Astrocyte (in vitro differentiated cells and primary cell): ENCODE results near the gene SHOC2. TPM values are rescaled to one million over a fixed set of nuclear protein-coding genes. Genes with fewer than 3 reads are reported as not detected.
A peak's percentile ranks its signal among the peaks of the same experiment; 100 is the strongest.

Experiments used
- DNase-seq: peaks from one replicate; pipeline ENCODE4 v3.0.0-alpha.2; 2010; ENCODE audit warnings: low read depth
- FAIRE-seq: peaks from 2 replicates; lab custom pipeline; 2011; peaks lifted over from hg19 to GRCh38; lab: Jason Lieb, UNC
- H2AFZ ChIP-seq: 2 replicates; pipeline ENCODE4 v1.6.0; 2012; ENCODE audit warnings: low read depth, low read length, inconsistent platforms
- H3K27ac ChIP-seq: 2 replicates; pipeline ENCODE4 v1.5.1; 2011; ENCODE audit warnings: low read depth, low read length, inconsistent platforms
- H3K27me3 ChIP-seq: 2 replicates; pipeline ENCODE4 v1.6.0; 2011; ENCODE audit warnings: low read length, inconsistent platforms; ENCODE audit not compliant: insufficient read depth
- H3K36me3 ChIP-seq: 2 replicates; pipeline ENCODE4 v1.5.1; 2011; ENCODE audit warnings: low read length, inconsistent platforms; ENCODE audit not compliant: insufficient read depth
- H3K4me1 ChIP-seq: 2 replicates; pipeline ENCODE4 v1.5.1; 2011; ENCODE audit warnings: low read length, inconsistent platforms; ENCODE audit not compliant: insufficient read depth
- H3K4me2 ChIP-seq: 2 replicates; pipeline ENCODE4 v1.6.0; 2012; ENCODE audit warnings: low read length, inconsistent platforms
- H3K4me3 ChIP-seq: 2 replicates; pipeline ENCODE4 v1.5.1; 2011; ENCODE audit warnings: low read depth, mild to moderate bottlenecking, low read length, inconsistent platforms; ENCODE audit not compliant: insufficient read depth
- H3K79me2 ChIP-seq: 2 replicates; pipeline ENCODE4 v1.6.0; 2012; ENCODE audit warnings: mild to moderate bottlenecking, low read length, inconsistent platforms; ENCODE audit not compliant: insufficient read depth
- H3K9ac ChIP-seq: 2 replicates; pipeline ENCODE4 v1.6.0; 2012; ENCODE audit warnings: mild to moderate bottlenecking, low read length, inconsistent platforms
- H3K9me3 ChIP-seq: 2 replicates; pipeline ENCODE4 v1.5.1; 2012; ENCODE audit warnings: low read depth, mild to moderate bottlenecking, low read length, inconsistent platforms; ENCODE audit not compliant: insufficient read depth
- H4K20me1 ChIP-seq: 2 replicates; pipeline ENCODE4 v1.6.0; 2012; ENCODE audit warnings: low read length, inconsistent platforms; ENCODE audit not compliant: insufficient read depth
- H3K27ac Mint-ChIP-seq: one replicate; pipeline ENCODE4 v1.8.0; 2021; ENCODE audit warnings: mild to moderate bottlenecking, mixed read lengths; ENCODE audit not compliant: unreplicated experiment
- H3K27me3 Mint-ChIP-seq: one replicate; pipeline ENCODE4 v1.8.0; 2021; ENCODE audit warnings: low read depth, mixed read lengths; ENCODE audit not compliant: unreplicated experiment
- H3K36me3 Mint-ChIP-seq: one replicate; pipeline ENCODE4 v1.8.0; 2021; ENCODE audit warnings: low read depth, mixed read lengths; ENCODE audit not compliant: unreplicated experiment
- H3K4me1 Mint-ChIP-seq: one replicate; pipeline ENCODE4 v1.8.0; 2021; ENCODE audit warnings: low read depth, mixed read lengths; ENCODE audit not compliant: unreplicated experiment
- H3K4me3 Mint-ChIP-seq: one replicate; pipeline ENCODE4 v1.8.0; 2021; ENCODE audit warnings: mild to moderate bottlenecking, moderate library complexity, mixed read lengths; ENCODE audit not compliant: unreplicated experiment
- H3K9me3 Mint-ChIP-seq: one replicate; pipeline ENCODE4 v1.8.0; 2021; ENCODE audit warnings: mild to moderate bottlenecking, mixed read lengths; ENCODE audit not compliant: unreplicated experiment
- EZH2 ChIP-seq: IDR thresholded peaks from 2 replicates; pipeline ENCODE4 v1.6.1; 2012; ENCODE audit warnings: mild to moderate bottlenecking, low read length, inconsistent platforms; ENCODE audit not compliant: insufficient read depth
- total RNA-seq: library from RNA; stranded (reverse); gene quantifications from 2 replicates; pipeline ENCODE4 v1.2.1, GENCODE V29; 2021
- TF ChIP-seq, protein P1 (sequence below): IDR thresholded peaks from 2 replicates; pipeline ENCODE4 v1.5.1; 2011; ENCODE audit warnings: low read depth, mild to moderate bottlenecking, inconsistent platforms, low read length, moderate library complexity; ENCODE audit not compliant: insufficient read depth

The SHOC2 gene
- total RNA-seq, 1 donor from 2014 or later = 80.7 TPM

DNA sequence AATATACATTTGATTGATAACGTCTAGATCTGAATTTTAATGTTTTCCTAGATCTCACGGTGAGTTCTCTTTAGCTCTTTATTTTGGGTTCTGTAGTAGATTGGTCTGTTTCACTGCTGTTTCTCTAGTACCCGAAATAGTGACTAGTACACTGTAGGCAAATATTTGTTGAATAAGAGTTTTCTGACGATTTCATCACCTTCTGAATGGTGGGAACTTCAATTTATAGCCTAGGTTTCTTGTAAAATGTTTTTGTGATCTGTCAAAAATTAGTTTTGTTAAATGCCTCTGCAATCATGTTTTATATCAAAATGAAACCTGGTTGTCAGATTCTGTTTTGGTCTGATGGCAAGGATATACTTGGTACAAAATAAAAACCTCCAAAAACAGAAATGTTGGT is 37.5 kb upstream of the SHOC2 start:
- no peaks in the 10 kb centered on the region for H4K20me1 ChIP-seq
- no peak overlapping the region for H3K4me3 ChIP-seq
- FAIRE-seq (no peak), DNase-seq (no peak)
- no peak for TF ChIP-seq EZH2
- TF ChIP-seq, protein P1, sequence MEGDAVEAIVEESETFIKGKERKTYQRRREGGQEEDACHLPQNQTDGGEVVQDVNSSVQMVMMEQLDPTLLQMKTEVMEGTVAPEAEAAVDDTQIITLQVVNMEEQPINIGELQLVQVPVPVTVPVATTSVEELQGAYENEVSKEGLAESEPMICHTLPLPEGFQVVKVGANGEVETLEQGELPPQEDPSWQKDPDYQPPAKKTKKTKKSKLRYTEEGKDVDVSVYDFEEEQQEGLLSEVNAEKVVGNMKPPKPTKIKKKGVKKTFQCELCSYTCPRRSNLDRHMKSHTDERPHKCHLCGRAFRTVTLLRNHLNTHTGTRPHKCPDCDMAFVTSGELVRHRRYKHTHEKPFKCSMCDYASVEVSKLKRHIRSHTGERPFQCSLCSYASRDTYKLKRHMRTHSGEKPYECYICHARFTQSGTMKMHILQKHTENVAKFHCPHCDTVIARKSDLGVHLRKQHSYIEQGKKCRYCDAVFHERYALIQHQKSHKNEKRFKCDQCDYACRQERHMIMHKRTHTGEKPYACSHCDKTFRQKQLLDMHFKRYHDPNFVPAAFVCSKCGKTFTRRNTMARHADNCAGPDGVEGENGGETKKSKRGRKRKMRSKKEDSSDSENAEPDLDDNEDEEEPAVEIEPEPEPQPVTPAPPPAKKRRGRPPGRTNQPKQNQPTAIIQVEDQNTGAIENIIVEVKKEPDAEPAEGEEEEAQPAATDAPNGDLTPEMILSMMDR = no peak
- H3K36me3 ChIP-seq = peaks cover 16% of the 10 kb centered on the region
- H3K27ac Mint-ChIP-seq = no peak overlapping the region
- H3K4me1 Mint-ChIP-seq = peaks cover 4% of the 10 kb centered on the region
- no peaks in the 10 kb centered on the region for H3K9me3 Mint-ChIP-seq
- H3K27me3 ChIP-seq = no peaks in the 10 kb centered on the region
- no peak overlapping the region for H3K4me2 ChIP-seq
- peaks cover 5% of the 10 kb centered on the region for H3K4me1 ChIP-seq
- H2AFZ ChIP-seq = no peak overlapping the region
- H3K4me3 Mint-ChIP-seq = no peak overlapping the region
- H3K36me3 Mint-ChIP-seq = peaks cover 10% of the 10 kb centered on the region
- H3K79me2 ChIP-seq = no peaks in the 10 kb centered on the region
- H3K9ac ChIP-seq = no peak overlapping the region
- no peaks in the 10 kb centered on the region for H3K9me3 ChIP-seq
- no peak overlapping the region for H3K27ac ChIP-seq
- H3K27me3 Mint-ChIP-seq = no peaks in the 10 kb centered on the region

DNA sequence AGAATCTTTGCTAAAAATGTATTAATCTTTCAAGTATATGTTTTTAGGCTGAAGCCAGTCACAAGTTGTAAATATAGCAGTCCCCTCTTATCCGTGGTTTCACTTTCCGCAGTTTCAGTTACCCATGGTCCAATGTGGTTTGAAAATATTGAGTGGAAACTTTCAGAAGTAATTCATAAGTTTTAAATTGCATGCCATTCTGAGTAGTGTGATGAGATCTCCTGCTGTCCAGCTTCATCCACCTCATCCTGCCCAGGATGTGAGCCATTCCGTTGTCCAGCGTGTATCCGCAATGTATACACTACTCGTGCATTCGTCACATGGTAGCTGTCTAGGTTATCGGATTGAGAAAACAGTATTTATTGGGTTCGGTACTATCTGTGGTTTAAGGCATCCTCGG is 35.5 kb upstream of the SHOC2 start:
- Mint-ChIP-seq H3K27ac (no peak overlapping the region), H3K4me1 (no peaks in the 10 kb centered on the region), H3K9me3 (no peaks in the 10 kb centered on the region), H3K4me3 (no peak overlapping the region), H3K36me3 (peaks cover 8% of the 10 kb centered on the region), H3K27me3 (no peaks in the 10 kb centered on the region)
- FAIRE-seq (no peak), DNase-seq (no peak)
- H3K4me3 ChIP-seq = peak overlapping the region; percentile 8
- H2AFZ ChIP-seq = no peak overlapping the region
- H3K27me3 ChIP-seq = no peaks in the 10 kb centered on the region
- peak overlapping the region; percentile 15 for H3K27ac ChIP-seq
- TF ChIP-seq, protein P1 = no peak
- TF ChIP-seq EZH2 = no peak
- H4K20me1 ChIP-seq = no peaks in the 10 kb centered on the region
- H3K79me2 ChIP-seq = no peaks in the 10 kb centered on the region
- peaks cover 12% of the 10 kb centered on the region for H3K36me3 ChIP-seq
- H3K4me1 ChIP-seq = peaks cover 5% of the 10 kb centered on the region
- H3K4me2 ChIP-seq = peak overlapping the region; percentile 61
- no peaks in the 10 kb centered on the region for H3K9me3 ChIP-seq
- no peak overlapping the region for H3K9ac ChIP-seq

DNA sequence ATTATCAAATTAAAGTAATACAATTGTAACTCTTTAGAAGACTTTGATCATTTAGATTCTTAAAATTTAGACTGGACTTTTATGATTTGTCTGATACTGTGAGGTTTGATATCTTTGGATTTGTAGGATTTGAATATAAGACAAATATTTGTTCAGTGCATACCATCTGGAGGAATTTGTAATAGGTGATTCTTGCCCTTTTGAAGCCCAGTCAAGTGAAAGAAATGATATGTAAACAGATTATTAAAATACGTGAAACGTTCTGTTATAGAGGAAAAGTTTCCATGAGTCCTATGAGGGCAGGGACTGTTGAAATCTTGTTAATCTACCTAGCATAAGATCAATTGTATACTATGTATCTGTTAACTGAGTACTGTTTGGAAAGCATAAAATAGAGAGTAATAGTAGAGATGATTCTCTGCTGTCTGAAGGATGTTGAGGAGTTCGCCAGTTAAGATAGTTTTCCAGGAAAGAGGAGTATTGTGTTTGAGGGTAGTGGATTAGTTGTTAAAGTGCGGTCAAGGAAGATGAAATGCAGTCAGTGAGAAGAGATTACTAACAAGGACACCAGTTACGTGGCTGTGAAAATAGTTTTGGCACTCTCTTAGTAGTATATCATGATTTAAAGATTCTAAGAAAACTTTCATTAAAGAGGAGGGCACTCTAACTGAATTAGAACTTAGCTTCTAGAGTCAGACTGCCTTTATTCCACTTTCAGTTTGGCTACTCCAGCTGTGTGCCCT is 33.3 kb upstream of the SHOC2 start:
- H3K79me2 ChIP-seq = no peaks in the 10 kb centered on the region
- no peak overlapping the region for H3K27ac ChIP-seq
- peaks cover 18% of the 10 kb centered on the region for H3K36me3 ChIP-seq
- H3K4me3 ChIP-seq = no peak overlapping the region
- DNase-seq (no peak), FAIRE-seq (no peak)
- no peaks in the 10 kb centered on the region for H3K4me1 Mint-ChIP-seq
- H3K9me3 Mint-ChIP-seq = no peaks in the 10 kb centered on the region
- H3K36me3 Mint-ChIP-seq = peaks cover 14% of the 10 kb centered on the region
- no peaks in the 10 kb centered on the region for H4K20me1 ChIP-seq
- peak overlapping the region; percentile 35 for H3K4me2 ChIP-seq
- no peak overlapping the region for H2AFZ ChIP-seq
- H3K9ac ChIP-seq = no peak overlapping the region
- H3K27me3 ChIP-seq = no peaks in the 10 kb centered on the region
- peaks cover 5% of the 10 kb centered on the region for H3K4me1 ChIP-seq
- H3K9me3 ChIP-seq = no peaks in the 10 kb centered on the region
- no peak overlapping the region for H3K4me3 Mint-ChIP-seq
- H3K27ac Mint-ChIP-seq = no peak overlapping the region
- TF ChIP-seq, protein P1 = no peak
- TF ChIP-seq EZH2 = no peak
- H3K27me3 Mint-ChIP-seq = no peaks in the 10 kb centered on the region
